GM21723 (cell line): ENCODE data around the gene MITF.
"Not testable (repeated sequence)": the region's sequence is repeated elsewhere in the genome, so short reads cannot be mapped to it uniquely, and the experiment has no call there.

Experiments
- ATAC-seq: cut with Tn5 transposase; IDR thresholded peaks from one replicate; pipeline ENCODE4 v1.9.1; 2021; ENCODE audit warnings: mild to moderate bottlenecking, moderate library complexity; ENCODE audit not compliant: unreplicated experiment

MITF gene

DNA sequence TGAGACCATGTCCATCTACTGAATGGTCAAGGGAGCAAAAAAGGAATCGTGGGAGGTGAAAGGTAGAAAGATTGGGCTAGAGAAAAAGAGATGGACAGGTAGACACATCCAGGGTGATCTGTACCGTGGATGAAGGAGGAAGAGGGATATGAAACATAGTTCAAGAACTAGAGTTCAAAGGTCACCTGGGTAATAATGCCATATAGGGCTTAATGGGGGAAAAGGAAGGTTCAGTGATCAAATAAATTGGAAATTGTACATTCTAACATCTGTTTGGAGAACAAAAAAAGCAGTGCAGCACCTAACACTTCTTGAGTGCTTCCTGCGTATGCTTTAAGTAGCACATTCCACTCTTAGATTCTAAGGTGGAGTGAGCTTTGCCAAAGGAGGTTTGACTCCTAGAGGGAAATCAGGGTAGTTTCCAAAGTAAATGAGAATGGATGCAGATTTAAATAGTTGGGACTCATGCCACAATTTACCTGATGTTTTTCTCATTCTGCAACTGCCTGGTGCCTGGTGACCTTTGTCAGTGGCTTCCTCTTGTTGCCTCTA, 46.6 kb downstream of the MITF start:
- no peak for ATAC-seq

DNA sequence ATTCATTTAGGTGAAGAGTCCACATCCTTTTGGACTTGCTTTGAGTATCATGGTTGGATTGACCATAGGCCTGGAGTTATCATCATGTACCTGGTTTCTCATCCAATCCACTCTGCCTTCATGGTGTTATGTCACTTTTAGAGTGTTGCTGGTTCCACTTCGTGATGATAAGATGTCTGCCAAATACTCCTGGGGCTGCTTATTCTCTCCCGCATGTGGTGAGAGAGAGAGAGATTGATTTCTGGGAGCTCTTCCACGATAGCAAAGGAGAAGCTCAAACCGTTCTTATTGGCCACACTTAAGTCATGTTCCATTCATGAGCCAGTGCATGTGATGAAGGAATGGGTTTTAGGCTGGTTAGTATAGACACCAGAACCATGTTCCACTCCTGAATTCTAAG, 47.6 kb downstream of the MITF start:
- no peak for ATAC-seq

DNA sequence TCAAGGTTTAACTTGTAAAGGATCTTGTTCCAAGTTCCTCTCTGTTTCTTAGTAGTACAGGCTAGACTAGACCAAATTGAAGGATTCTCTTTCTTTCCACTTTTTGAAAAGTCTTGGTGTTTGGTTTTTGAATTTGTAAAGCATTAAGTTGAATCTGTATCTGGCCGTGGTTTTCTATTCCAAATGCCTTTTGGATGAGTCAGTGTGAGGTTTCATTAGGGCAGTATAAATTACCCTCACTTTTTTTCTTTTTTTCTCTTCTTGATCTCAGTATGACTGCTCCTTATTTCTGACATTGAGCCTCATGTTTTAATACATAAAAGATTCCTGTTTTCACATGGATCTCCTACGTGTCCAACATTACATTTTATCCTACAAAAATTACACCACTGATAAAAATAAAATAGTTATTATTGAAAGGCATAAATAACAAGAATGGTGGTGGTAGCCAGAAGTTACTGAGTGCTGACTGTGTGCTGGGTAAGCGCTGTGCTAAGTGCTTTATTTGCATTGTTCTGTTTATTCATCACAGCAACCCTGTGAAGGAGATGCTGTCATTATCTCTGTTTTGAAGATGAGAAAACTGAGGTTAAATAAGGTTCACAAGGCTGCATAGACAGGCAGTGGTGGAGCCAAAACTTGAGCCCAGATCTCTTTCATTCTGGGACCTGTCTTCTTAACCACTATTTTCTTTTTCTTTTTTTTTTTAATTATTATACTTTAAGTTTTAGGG, 48.3 kb downstream of the MITF start:
- ATAC-seq = no peak

DNA sequence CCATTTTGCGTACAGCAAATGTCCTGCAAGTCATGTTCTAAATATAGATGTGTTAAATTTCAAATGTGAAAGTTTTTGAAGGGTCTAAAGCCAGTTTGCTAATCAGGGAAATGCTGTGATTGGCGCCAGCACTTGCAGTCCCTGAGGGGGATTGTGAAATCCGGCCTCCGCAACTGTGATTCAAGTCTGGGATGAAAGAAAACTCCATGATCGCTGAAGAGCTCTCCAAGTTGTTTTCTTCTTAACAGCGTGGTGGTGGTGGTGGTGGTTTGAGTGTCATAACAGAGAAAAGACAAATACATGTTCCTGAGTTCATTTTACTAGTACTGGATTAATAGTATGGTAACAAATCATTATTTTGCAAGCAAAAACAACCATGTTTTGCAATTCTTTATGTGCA, 51.8 kb downstream of the MITF start:
- ATAC-seq = no peak

DNA sequence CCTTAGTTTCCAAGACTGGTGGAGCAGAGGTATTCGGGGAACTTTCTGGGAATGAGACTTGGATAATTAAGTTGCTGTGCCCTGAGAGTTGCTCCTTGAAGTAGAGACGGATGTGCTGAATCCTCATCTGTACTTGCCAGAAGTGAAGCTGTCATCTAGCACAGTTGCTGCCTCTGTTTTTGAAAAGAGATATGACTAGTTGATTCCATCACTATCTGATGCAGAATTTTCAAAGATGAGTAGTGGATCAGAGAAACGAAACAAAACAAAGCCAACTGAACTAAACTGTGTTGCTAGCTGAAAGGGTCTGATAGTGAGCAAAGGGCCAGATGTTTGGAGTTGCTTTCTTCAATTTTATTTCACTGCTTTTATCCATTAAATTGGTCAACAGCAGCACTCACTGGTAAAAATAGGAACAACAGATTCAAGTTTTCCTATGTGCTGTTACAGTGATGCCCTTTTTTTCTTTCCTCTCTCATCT, 52.7 kb downstream of the MITF start:
- no peak for ATAC-seq

DNA sequence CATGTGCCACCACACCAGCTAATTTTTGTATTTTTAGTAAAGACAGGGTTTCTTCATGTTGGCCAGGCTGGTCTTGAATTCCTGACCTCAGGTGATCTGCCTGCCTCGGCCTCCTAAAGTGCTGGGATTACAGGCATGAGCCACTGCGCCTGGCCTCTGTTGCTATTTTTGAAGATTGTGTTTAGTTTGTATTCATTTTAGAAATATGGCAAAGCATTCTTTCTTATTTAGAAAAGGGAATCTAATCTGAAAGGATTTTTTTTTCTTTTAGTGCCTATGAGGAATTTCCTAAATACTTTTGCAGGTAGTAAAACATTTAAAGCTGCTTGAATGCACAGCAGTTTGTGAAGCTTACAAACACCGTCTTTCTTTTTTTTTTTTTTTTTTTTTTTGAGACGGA, 56.9 kb downstream of the MITF start:
- not testable (repeated sequence) for ATAC-seq

DNA sequence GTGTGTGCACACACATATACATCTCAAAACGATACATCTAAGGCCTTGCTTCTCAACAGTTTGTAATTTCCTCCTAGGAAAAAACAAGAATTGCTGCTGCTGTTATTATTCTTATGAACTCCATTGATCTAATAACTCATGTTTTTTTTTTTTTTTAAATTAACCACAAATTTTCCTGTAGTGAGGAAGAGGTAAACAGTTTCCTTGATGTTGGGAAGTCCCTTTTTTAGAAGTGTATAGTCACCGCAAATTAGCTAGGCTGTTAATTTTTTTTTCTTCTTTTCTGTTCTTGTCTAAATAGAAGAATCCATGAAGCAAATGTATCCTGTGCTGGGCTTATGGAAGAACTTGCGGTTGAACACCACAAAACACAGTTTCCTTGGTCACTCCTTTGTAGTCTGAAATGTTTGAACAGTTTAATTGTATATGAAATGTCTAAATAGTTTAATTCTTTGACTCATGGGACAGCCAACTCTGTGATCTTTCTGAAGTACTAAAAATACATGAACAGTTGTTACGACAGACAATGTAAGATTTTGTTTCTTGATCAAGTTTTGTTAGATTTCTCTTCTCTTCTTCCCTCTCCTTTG, 64.5 kb downstream of the MITF start:
- no peak for ATAC-seq

DNA sequence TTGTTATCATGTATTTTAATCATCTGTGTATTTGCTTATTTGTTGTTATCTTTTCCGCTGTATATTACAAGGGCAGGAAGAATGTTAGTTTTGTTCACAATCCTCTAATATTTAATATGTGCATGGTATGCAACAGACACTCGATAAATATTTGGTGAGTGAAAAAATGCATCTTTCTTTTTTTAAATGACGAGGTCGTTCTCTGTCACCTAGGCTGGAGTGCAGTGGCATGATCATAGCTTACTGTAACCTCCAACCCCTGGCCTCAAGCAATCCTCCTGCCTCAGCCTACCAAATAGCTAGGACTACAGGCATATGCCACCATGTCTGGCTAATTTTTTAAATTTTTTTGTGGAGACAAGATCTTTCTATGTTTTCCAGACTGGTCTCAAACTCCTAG, 66.2 kb downstream of the MITF start:
- no peak for ATAC-seq

DNA sequence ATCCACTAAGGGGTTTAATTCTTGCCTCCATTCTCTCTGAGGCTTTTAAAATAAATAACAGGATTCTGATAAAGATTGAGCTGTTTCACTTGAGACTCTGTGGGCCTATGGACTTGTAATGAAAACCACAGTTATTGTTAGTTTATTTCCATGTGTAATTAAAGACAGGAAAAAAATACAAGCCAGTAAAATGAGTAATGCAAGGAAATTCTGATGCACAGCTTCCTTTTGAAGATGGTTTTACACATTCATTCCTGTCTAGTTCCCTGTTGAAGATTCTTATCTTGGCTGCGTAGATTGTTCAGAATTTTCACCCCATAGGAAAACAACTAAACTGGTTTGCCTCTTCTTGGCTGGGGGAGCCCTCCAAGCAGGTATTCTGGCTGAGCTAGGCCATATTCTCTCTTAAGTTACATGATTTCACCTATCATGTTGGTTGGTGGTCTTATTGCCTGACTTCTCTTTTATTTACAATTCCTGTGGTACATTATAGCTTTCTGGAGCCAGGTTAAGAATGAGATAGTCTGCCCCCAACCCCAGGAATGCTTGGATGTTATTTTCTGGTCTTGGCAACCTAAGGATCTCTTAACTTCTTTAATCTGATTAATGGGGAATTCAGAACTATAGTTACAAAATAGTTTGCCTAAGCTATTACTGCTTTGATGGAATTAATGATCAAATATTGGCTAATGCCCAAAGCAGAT, 67.6 kb downstream of the MITF start:
- no peak for ATAC-seq

DNA sequence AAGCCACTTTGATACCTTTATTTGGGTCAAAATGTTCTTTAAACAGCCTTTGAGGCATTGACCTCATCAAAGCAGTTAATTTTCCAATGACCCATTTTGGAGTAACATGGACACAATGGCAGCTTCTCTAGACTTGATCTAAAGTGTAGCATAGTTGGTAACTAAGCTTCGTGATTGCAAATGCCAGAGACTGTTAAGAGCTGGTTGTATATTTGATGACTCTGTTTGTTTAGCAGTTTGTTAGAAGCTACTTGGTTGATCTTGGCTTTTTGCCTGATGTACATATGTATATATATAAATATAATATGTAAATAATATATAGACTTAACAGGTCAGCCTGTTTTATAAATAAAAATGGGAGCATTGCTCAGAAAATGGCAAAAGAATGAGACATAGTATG, 68.4 kb downstream of the MITF start:
- ATAC-seq = no peak

DNA sequence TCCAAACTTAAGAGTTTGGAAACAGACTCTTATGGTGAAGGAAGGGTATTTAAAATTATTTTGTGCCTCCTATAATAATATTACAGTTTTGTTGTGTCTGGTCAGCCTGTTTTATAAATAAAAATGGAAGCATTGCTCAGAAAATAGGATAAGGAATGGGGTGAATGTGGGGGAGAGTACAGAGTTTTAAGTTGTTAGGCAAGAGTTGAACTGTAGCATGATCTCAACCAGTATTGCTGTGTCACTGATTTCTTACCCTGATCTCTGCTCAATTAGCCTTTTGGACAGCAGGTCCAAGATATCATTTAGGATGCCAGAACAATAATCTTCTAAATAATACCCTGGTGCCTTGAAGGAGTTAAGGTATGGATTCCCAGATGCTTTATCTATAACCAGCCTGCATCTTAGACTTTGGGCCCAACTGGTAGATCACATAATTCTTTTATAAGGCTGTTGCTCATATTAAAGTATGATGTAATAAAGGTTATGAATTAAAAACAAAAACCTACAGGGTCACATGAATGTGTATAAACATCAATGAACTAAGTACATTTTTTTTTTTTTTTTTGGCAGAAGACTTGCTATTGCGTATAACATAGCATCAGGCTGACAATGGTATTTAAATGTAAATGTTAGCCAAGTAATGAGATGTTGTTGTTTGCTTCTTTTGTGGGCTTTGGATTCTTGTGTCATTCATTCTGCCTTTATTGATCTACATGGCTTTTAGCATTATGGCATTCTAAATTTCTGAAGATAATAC, 70.0 kb downstream of the MITF start:
- no peak for ATAC-seq

DNA sequence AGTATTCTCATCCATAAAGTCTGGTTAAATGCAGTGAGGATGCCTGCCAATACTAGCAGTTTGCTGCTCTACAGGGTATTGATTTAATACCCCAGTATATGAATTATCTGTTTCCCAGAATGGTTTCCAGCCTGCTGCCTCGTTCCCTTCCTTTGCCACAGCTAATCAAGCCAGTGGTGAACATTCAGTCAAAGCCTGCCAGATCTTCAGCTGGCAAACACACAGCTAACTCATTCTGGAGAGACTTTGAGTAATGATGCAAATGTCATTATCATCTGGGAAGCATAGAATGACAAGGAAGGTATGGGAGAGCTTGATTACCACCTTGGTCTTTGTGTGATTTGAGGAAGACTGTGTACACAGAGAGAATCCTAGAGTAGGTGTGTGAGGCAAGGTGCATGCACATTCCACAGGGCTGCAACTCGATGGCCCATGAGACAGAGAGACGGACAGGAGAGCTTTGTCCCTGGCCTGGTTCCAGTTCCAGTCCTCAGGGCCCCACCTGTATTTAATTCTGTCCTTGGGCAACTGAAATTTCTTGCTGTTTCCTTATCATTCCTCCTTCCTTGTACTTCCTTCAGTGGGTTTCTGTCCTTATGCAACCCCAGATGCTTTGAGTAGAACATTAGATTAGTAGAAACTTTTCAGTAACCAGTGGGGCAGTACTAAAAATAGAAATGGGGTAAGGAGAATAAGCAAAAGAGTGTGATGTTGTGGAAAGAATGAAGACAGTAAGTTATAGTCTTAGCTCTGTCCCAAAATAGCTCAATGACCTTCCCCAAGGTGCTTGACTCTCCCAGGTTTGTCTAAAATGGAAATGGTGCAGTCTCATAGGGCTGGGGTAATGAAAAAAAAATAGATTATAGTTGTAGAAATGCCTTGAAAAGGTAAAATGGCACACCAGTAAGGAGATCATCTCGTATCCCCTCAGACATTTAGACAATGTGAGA, 72.5 kb downstream of the MITF start:
- no peak for ATAC-seq

DNA sequence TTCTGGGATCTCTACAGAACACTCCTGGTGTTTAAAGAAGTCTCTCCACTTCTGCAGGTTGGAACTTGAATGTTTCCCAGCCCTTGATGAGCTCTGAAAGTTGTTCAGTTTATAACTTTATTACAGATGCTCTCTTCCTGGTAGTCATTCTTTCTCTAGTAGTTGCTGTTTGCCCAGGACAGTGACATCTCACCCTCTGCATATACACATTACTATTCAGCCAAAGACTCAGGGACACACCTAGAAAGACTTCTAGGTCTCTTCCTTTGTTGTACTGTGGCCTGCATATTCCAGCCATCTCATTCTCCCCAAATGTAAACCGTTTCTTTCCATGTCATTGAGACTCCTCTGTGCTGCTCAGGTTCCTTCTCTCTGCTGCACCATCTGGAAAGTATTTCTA, 76.7 kb downstream of the MITF start:
- no peak for ATAC-seq

DNA sequence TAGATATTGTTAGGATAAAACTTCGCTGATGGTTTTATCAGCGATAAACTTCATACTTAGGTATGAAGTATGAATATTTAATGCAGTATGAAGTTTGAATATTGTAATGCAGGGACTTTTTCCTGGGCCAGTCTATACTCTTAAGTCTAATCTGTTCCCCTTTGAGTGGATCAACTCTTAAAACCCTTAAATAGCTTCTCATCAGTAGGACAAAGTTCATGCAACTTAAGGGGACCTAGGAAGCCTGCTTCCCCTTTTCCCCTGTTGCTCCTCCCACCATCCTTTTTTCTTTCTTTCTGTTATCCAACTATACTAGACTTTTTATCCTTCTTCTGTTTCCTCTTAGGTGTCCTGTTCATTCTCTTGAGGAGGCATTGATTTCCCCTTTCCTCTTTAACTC, 78.7 kb downstream of the MITF start:
- no peak for ATAC-seq

DNA sequence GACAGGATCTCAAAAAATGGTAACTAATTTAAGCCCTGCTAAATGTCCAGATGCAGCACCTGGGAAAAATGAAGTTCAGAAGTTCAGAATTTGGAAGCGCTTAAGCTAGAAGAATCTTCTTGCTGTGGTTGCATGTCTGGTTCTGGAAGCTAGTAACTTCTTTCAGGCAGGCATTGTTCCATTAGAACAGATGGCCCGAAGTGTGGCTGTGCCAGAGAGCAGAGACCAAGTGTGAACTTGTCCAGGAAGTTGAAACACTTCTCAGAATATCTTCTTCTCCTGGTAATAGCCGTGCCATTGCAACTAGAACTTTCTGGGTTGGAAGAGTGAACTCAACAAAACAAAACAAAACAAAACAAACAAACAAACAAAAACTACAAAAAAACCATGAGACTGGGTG, 80.0 kb downstream of the MITF start:
- ATAC-seq = no peak

DNA sequence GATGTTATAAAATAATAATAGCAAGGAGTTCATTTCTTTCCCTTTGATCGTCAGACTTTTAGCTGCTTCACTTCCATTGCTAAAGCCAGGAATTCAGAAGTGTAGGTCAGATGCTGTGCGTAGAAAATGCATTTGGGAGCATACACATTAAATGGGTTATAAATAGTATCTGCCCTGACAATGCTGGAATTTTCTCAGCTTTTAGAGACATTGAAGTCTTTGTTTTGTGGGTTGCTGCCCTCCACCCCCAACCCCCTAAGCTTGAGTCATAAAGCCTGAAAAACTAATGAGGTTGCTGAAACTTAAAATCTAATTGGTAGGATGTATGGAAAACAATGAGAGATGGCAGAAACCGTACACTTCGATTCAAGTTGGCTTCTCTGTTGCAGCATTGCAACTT, 81.9 kb downstream of the MITF start:
- ATAC-seq = no peak

DNA sequence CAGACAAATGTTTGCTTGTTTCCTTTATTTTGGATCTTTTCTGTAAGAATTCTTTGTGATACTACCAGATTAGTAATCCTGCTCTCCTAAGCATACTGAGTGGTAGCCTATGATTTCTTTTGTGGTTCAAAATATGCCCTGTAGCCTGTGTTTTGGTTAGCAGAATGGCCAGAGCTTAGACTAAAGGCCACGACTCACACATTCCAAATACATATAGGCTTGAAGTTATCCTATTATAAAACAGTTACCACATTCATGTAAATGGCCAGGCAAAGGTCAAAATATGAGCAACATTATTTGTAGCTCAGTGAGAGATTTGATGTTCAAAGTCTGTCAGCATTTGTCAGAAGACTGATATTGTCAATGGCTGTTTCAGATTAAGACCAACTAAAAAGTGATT, 84.5 kb downstream of the MITF start:
- no peak for ATAC-seq

DNA sequence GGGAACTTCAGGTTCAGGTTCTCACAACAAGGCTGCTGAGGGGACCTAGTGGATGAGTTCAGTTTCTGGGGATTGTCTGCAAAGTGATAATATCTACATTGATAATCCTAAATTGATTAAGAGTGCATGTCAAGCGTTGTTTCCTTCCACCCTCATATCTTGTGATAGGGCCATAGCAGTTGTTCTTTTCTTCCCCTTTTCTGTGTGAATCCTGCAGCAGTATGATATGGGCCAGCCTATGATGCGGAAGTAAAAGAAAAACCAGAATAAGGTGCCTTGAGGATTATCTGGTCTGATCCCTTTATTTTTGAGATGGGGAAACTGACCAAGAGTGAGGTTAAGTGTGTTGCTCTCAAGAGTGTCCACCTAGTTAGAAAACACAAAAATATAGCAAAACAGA, 86.2 kb downstream of the MITF start:
- no peak for ATAC-seq

DNA sequence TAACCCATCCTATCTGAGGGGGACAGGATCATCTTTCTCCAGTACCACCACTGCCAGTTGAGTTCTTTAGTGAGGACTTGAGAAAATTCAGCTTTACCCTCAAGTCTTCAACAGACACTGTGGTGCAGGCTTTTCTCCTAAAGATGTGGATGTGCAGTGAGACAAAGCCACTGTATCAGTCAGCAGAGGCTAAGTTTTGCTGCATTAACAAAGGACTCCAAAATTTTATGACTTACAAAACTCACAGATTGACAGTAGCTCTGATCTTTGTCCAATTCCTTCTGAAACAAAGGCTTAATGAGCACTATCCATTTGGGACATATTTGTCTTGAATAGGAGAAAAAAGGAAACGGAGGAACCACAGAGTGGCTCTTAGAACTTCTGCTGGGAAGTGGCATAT, 87.9 kb downstream of the MITF start:
- no peak for ATAC-seq

DNA sequence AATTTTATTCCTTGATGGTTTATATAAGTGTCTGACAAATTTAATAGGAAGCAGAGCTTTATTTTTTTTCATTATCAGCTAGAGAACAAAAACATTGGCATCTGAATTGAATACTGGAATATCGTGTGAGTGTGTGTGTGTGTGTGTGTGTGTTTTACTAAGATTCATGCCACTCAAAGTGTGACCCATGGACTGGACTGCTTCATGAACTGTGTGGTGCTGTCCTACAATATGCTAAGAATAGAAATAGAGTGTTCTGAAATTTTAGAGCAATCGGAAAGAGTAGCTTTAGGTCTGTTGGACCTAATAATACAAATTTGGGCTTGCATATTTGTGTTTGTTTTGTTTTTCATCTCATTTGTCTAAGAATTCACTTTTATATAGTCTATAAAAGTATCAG, 89.6 kb downstream of the MITF start:
- ATAC-seq = no peak
